GM18517 (cell line): ENCODE results near the gene TRMU.

ENCODE experiments used
- ATAC-seq: cut with Tn5 transposase; IDR thresholded peaks from one replicate; pipeline ENCODE4 v1.9.1; 2021; ENCODE audit warnings: mild to moderate bottlenecking, moderate library complexity; ENCODE audit not compliant: unreplicated experiment

Gene TRMU, protein sequence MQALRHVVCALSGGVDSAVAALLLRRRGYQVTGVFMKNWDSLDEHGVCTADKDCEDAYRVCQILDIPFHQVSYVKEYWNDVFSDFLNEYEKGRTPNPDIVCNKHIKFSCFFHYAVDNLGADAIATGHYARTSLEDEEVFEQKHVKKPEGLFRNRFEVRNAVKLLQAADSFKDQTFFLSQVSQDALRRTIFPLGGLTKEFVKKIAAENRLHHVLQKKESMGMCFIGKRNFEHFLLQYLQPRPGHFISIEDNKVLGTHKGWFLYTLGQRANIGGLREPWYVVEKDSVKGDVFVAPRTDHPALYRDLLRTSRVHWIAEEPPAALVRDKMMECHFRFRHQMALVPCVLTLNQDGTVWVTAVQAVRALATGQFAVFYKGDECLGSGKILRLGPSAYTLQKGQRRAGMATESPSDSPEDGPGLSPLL

DNA sequence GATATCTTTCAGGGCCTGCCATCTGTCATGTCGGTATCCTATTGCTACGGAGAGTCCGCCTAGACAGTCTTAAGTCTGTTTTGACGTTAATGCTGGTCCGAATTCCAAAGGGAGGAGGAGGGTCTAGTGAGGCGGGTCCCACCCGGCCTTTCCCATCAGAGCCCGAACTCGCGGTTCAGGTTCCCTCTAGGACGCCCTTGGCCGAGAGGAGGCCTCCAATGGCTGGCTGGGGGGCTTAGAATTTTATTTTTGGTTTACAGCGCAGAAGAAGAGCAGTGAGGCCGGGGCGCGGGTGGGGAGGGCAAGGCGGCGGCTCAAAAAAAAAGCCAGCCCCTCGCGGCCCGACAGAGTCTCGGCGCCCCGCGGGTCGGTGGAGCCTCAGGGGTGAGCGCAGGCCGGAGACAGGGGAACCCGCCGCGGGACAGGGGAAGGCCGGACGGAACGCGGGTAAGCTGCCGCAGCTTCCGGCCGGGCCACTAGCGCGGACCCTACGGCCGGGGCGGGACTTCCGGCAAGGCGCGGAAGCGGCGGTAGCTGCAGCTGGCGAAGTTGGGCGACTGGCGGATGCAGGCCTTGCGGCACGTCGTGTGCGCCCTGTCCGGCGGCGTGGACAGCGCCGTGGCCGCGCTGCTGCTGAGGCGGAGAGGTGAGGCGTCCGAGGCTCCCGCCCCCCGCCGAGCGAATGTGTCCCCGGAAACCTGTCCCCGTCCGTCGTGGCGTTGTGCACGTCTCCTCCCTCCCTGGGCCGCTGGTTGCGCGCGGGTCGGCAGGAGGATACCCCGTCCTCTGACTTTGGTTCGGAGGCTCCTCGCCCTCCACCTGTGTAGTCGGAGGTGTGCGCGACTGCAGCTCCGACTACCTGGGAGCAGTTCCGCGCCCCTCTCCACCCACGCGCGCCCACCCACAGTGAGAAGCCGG, at the start of gene TRMU:
TRMU (plus strand) TSS at position 514 of the 918 bp plus-strand sequence; CDS start at position 565, 51 bp downstream.
- peak; percentile 73 for ATAC-seq

DNA sequence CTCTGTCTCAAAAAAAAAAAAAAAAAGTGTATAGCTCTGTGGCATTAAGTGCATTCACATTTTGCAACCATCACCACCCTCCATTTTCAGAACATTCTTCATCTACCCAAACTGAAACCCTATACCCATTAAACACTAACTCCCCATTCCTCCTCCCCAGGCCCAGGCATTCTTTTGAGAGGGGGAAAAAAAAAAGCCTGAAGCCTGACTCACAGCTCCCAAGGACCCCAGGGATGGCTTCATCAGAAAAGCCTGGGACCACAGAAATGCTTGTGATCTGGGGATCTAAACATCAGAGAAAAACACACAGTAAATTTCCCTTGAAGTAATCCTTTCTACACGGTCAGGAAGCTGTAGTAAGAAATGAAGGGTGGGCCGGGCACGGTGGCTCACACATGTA, 49.5 kb upstream of the TRMU start:
- ATAC-seq, result no peak

DNA sequence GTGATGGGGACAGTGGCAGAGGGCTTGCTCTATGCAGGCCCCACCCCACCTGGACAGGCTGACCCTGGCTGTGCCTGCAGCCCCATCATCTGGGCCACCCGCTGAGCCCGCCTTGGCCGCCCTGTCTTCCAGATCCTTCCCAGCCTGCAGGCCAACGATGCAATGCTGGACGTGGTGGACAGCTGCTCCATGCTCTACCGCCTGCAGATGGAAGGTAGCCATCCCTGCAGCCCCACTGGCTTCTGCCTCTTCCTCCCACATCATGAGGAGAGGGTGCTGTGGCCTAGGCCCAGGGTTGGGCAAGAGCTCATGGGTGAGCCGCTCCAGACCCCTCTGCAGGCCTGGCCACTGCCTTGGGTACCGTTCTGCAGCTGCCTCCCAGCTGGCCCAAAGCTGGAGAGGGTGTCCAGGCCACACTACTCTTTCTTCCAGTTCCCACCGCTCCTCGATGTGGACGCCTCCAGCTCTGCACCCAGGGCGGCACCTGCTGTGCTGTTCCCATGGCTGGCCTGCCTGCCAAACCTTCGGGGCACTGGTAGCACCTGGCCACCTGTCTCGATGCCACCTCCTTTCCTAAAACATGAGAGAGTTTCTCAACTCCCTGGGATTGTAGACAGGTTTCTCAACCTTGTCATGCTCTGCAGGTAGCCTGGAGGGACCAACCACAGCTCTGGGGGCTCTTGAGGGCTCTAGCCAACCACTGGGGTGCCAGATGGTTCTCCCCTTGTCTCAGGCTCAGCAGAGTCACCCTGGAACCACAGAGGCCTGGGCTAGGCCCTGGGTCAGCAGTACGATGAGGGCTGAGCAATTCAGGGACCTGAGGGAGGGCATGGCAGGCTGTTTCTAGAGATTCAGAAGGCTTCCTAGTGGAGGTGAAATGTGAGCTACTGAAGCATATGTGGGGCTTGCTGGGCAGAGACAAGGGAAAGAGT, 48.3 kb upstream of the TRMU start:
- ATAC-seq, result no peak

DNA sequence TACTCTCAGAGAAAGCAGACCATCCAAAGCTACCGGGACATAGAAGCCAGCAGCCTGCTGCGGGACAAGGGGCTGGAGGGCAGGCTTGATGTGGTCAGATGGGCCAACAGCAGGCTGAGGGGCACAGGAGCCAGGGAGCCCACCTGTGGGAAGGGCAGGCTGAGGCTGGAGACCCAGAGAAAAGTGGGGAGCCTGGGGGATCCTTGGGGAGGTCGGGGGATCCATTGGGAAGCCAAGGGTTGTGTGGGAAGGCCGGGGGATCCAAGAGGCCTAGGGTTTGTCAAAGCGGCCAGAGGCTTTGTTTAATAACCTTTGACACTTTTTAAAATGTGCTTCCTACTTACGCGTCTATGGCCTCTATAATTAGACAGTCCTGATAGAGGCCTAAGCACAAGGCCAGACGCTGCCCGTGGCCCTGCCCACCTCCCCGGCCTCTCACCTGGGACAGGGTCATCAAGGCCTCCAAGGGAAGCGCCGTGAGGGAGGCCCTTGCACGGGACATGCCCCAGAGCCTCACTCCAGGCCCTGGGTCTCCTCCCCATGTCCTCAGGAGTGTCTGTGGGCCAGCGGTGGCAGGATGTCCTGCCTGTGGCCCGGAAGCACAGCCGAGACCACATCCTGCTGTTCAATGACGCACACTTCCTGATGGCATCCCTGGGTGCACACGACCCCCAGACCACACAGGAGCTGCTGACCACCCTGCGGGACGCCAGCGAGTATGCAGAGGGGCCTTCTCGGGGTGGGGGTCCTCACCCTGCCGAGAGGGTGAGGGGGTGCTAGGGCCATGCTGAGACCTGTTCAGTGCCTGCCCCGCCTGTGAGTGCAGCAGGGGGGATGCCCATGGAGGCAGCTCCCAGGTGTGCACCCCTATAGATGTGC, 47.4 kb upstream of the TRMU start:
- no peak for ATAC-seq

DNA sequence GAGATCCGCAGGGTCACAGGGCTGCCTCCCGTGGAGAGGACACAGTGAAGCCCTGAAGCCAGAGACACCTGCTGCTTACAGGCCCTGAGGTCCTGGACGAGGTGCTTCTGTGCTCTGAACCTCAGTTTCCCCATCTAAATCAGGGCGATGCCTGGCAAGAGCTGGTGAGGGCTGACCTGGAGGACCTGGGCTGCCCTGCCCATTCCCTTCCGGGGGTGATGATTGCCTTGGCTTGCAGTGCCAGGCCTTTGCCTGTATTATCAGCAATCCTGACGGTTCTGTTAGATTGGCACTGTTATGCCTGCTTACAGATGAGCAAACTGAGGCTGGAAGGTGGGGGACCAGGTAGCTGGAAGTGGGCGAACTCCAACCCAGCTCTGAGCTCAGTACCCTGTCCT, 46.7 kb upstream of the TRMU start:
- no peak for ATAC-seq

DNA sequence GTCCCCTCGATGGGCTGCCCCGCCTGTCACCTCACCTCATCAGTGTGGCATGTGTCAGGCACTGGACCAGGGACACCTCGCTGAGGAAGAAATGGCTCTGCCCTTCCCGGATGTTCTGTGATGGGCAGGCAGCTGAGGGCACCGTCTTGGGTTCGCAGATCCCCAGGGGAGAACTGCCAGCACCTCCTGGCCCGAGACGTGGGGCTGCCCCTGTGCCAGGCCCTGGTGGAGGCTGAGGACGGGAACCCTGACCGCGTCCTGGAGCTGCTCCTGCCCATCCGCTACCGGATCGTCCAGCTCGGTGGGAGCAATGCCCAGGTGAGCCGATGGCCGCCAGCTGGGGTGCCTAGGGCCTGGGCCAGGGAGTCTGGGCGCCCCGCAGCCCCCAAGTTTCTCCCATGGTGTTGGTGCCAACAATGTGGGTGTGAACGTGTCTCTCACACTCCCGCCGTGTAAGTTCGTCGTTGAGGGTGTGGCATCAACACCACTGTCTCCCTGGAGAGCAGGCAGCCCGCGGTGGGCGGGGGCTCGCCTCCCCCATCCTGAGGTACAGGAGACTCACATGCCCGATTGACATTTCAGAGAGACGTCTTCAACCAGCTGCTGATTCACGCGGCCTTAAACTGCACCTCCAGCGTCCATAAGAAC, 46.1 kb upstream of the TRMU start:
- ATAC-seq, result no peak

DNA sequence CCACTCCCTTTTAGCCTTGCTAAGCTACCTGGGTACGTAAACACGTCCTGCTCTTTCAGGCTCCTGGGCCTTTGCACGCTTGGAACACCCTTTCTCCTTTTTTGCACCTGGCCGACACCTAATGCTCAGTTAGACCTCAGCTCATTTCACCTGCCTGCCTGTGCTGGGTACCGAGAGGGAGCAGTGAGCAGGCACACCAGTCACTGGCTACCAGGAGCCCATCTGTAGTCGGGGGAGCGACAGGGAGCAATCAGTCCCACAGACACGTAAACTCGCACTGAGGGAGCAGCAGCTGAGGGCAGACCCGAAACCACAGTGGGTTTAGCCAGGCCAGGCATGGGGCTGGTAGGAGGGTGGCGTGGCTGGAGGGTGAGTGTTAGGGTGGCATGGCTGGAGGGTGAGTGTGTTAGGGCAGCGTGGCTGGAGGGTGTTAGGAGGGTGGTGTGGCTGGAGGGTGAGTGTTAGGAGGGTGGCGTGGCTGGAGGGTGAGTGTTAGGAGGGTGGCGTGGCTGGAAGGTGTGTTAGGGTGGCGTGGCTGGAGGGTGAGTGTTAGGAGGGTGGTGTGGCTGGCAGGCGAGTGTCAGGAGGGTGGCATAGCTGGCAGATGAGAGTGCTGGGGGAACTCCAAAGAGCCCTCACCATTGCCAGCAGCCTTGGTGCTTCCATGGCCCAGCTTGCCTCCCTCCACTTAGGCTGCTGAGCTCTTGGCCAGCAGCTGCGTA, 45.2 kb upstream of the TRMU start:
- ATAC-seq, result no peak

DNA sequence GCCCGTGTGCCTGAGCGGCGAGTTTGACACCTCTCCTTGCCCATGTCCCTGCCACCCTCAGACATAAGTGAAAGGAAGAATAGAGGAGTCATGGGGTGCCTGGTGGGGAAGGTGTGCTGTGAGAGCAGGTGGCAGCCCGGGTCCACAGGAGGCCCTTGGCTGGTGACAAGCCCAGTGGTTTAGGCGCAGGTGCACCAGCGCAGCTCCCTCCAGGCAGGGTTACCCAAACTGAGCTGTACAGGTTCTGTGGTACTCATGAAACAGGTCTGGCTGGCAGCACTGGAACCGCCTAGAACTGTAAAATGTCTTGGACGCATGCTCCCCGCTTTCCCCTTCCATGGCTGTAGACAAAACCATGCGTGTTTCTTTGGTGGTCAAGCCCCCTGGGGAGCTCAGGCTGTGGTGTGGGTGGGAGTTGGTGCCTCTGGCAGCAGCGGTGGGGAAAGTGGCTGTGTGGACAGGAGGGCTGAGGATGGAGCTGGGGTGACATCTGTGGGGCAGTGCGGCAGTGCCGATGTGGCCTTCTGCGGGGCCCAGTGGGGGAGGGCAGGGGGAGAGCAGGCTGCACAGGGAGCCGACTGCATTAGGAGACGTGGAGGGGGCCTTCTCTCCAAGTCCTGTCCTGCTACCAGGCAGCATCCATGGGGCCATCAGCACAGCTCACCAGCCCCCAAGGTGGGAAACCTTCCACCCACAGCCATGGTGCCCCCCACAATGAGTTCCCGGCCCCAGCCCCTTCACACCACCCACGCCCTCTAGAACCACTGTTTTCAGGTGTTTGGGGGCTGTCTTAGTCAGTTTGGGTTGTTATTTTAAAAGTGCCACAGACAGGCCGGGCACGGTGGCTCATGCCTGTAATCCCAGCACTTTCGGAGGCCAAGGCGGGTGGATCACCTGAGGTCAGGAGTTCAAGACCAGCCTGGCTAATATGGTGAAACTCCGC, 44.4 kb upstream of the TRMU start:
- ATAC-seq, result no peak

DNA sequence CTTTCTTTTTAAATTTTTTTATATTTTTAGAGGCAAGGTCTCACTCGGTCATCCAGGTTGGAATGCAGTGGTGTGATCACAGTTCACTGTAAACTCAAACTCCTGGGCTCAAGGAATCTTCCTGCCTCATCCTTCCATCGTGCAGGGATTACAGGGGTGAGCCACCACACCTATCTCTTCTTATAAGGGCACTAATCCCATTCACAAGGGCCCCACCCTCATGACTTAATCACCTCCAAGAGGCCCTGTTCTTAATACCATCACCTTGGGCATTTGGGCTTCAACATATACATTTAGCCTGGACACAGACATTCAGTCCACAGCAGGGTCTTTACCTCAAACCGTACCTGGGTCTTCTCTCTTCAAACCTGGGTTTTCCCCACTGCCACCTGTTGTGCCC, 43.3 kb upstream of the TRMU start:
- ATAC-seq, result no peak

DNA sequence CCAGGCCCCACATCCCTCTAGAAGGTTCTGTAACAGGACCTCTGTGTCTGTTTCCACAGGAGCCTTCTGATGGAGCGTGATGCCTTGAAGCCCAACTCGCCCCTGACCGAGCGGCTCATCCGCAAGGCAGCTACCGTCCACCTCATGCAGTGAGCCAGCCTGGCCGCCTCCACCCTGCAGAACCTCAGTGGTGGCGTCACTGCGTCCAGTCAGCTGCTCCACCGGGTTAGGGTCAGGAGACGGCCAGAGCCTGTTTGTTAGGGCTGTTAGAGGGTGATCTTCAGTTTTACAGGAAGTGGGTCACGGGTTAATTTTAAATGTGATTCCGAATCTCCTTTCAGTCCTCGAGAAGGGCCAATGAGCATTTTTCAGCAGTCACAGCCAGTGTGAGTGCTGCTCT, 42.8 kb upstream of the TRMU start:
- no peak for ATAC-seq

DNA sequence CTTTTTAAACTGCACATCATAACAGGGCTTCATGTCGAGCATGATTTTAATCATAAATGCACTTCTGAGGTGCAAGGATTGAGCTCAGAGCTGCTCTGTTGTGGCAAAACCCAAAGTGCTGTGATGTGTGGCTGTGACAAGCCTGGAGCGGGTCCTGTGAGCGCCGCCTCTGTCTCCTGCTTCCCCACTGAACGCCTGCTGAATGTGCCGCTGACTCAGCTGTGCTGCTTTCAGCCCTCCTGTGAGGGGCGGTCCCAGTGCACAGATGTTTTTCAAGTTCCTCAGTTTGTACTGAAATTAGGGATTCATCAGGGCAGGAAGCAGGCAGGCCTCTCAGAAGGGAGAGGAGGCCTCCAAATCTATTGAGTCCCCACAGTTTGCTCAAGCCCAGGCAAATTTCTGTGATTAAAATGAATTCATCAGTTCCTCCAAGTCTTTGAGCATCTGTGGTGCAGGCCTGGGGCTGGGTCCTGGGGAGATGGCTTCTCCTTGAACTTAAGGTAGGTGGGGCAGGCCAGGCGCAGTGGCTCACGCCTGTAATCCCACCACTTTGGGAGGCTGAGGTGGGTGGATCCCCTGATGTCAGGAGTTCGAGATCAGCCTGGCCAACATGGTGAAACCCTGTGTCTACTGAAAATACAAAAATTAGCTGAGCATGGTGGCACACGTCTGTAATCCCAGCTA, 41.8 kb upstream of the TRMU start:
- no peak for ATAC-seq

DNA sequence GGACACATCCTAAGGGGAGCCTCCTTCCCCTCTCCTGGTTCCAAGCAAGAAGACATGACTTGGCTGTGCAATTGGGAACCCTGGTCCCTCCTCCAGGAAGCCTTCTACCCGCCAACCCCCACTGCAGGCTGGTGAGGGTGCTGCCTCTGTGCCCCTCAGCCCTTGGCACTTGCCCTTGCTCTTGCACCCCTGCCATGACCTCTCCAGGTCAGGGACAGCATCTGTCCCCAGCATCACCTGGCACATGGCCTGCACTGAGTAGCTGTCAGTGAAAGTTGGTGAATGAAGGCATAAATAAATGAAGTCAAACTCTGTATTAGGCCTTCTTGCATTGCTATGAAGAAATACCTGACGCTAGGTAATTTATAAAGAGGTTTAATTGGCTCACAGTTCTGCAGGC, 40.7 kb upstream of the TRMU start:
- ATAC-seq, result no peak

DNA sequence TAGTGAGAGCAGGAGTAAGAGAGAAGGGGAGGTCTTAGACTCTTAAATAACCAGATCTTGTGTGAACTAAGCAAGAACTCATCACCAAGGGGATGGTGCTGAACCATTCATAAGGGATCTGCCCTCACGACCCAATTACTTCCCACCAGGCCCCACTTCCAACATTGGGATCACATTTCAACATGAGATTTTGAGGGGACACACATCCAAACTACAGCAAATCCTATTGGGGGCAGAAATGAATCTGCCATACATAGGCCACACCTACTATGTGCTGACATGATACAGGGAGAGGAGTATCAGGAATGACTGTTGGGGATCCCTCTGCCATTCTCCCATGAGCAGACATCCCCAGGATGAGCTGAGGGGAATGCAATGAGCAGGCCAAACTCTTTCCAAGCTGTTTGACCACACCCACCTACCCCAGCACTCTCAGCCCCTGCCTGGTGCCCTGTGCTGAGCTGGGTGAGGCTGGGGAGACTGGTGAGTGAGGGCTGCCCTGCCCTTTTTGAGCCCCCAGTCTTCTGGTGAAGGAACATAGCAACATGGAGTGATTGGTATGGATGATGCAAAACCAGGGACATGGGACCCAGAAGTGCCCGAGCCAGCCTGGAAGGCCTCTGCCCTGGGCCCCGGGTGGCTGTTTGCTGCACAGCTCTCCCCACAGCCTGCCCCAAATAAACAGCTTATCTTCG, 40.1 kb upstream of the TRMU start:
- no peak for ATAC-seq

DNA sequence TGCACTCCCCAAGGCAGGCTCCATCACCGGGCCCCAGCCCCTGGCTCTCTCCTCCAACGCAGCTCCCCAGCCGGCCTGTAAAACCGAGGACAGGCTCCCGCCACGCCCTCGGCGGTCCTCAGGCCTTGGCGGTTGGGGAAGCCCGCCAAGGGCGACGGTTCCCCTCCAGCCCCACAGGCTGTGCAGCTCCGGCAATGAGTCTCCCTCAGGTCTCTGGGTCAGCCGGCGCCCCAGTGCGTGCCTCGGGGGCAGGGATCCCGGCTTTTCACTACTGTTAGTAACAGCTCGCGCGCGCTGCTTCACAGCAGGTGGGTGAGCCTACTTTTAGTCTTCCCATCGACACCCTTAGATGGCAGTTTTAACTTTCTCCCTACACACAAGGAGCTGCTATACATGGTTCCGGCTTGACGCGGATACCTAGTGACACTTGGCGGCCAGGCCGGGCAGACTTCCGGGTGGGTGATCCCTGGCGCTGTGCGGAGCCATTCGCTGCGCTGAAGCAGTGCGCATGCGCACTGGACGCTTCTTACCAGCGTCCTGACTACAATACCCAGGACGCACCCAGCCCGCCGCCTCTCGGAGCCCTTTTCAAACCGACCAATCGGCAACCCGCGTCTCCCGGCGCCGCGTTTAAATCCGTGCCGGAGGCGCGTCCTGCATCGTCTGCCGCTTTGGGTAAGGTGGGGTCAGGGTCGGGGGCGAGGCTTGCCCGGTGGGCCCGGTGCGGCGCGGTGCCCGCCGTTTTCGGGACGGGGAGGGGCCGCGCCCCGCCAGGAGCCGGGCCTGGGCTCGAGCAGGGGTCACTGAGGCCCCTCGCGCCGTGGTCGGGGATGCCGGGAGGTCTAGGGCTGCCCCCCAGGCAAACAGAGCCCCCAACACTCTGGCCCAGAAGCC, 39.0 kb upstream of the TRMU start, which contains the start of gene GTSE1:
GTSE1 (plus strand) TSS at position 614 of the 894 bp plus-strand sequence. CDS start 531 bp downstream, outside the sequence.
- peak; percentile 84 for ATAC-seq

DNA sequence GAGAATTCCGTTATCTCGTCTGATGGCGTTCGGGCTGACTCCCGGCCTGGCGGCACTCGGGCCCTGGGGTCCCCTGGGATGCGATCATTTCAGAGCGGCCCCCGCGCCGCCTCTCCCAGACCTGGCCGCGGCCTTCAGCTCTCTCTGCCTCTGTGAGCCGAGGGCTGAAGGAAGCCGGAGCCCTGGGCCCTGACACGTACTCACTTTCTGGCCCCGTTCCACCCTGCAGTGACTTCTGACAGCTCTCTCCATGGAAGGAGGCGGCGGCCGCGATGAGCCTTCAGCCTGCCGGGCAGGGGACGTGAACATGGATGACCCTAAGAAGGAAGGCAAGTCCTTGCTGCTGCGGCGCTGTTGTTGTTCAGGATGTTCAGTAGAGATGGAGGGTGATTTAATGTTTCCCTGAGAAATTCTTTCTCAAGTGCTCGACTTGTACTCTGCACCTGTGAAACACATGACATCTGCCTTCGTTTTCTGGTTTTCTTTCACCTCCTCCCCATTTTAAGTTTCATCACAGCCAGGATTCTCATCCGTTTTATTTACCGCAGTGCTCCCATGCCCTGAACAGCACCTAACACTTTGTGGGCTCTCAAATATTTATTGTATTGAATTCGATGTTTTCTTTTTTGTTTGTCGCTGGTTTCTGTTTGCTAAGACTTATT, 38.2 kb upstream of the TRMU start:
- no peak for ATAC-seq
